Keratinocyte (primary cell): ENCODE results near the gene SLC34A2. TPM values are rescaled to one million over a fixed set of nuclear protein-coding genes. Genes with fewer than 3 reads are reported as not detected.

Experiments used
- DNase-seq: peaks from one replicate; pipeline ENCODE4 v3.0.0-alpha.2; 2011; ENCODE audit warnings: low read depth, missing footprints, low spot score
- FAIRE-seq: peaks from 2 replicates; lab custom pipeline; 2011; peaks lifted over from hg19 to GRCh38; lab: Jason Lieb, UNC
- H2AFZ ChIP-seq: 2 replicates; pipeline ENCODE4 v1.6.0; 2012; ENCODE audit warnings: low read length, control low read depth, inconsistent platforms; ENCODE audit not compliant: control insufficient read depth
- H3K27ac ChIP-seq: 2 replicates; pipeline ENCODE4 v1.5.1; 2011; ENCODE audit warnings: low read length; ENCODE audit not compliant: control insufficient read depth, insufficient read depth
- H3K27me3 ChIP-seq: 3 replicates; pipeline ENCODE4 v1.6.0; 2011; ENCODE audit warnings: low read length; ENCODE audit not compliant: control insufficient read depth, insufficient read depth; ENCODE audit errors: extremely low read depth
- H3K36me3 ChIP-seq, 2 experiments: 2 replicates in 1 of 2; 3 replicates in 1 of 2; pipeline ENCODE4 v1.5.1; 2011; ENCODE audit warnings: low read length in 2 of 2, mild to moderate bottlenecking in 1 of 2; ENCODE audit not compliant: control insufficient read depth in 2 of 2, insufficient read depth in 2 of 2; ENCODE audit errors: extremely low read depth in 1 of 2
- H3K4me1 ChIP-seq: 3 replicates; pipeline ENCODE4 v1.5.1; 2011; ENCODE audit warnings: low read length; ENCODE audit not compliant: control insufficient read depth, insufficient read depth; ENCODE audit errors: extremely low read depth
- H3K4me2 ChIP-seq: 3 replicates; pipeline ENCODE4 v1.6.0; 2011; ENCODE audit warnings: low read depth, low read length; ENCODE audit not compliant: control insufficient read depth, insufficient read depth; ENCODE audit errors: extremely low read depth
- H3K4me3 ChIP-seq, 3 experiments: fragments of 200-600 bp in 1 of 3; sonication (generic) in 1 of 3; 2 replicates in 2 of 3; 3 replicates in 1 of 3; pipeline ENCODE4 v1.5.1; 2011 to 2016; ENCODE audit warnings: low read length in 3 of 3, mild to moderate bottlenecking in 3 of 3, control low read depth in 2 of 3, inconsistent platforms in 1 of 3, low read depth in 1 of 3, mixed read lengths in 1 of 3, mixed run types in 1 of 3, moderate library complexity in 1 of 3; ENCODE audit not compliant: control insufficient read depth in 2 of 3, insufficient read depth in 2 of 3; ENCODE audit errors: extremely low read depth in 1 of 3
- H3K79me2 ChIP-seq: 2 replicates; pipeline ENCODE4 v1.6.0; 2012; ENCODE audit warnings: low read length; ENCODE audit not compliant: control insufficient read depth, insufficient read depth
- H3K9ac ChIP-seq: 3 replicates; pipeline ENCODE4 v1.6.0; 2011; ENCODE audit warnings: low read length; ENCODE audit not compliant: control insufficient read depth, insufficient read depth; ENCODE audit errors: extremely low read depth
- H3K9me1 ChIP-seq: 3 replicates; pipeline ENCODE4 v1.6.0; 2011; ENCODE audit warnings: low read length; ENCODE audit not compliant: control insufficient read depth, insufficient read depth; ENCODE audit errors: extremely low read depth
- H3K9me3 ChIP-seq: 2 replicates; pipeline ENCODE4 v1.5.1; 2012; ENCODE audit warnings: low read depth, low read length; ENCODE audit not compliant: control insufficient read depth
- H4K20me1 ChIP-seq: 3 replicates; pipeline ENCODE4 v1.6.0; 2011; ENCODE audit warnings: low read length; ENCODE audit not compliant: control insufficient read depth, insufficient read depth; ENCODE audit errors: extremely low read depth
- EZH2 ChIP-seq: IDR thresholded peaks from one replicate; pipeline ENCODE4 v1.6.1; 2012; ENCODE audit warnings: inconsistent platforms, mild to moderate bottlenecking, low read length, moderate library complexity
- dilution Hi-C: fragments of 300-500 bp; cut with MboI; formaldehyde crosslinking; loops from one replicate; pipeline ENCODE4 v1.7.0; 2020; ENCODE audit warnings: low sequenced_read_pairs; ENCODE audit not compliant: extremely low pct_ligation_motif_present
- polyA plus RNA-seq, 5 experiments: library from polyadenylated mRNA; depleted of rRNA in 3 of 5; stranded (reverse) in 3 of 5; stranded (forward) in 1 of 5; unstranded in 1 of 5; fragments of >200 nt; gene quantifications; 1 replicate in 1 of 5; 2 replicates in 3 of 5; 3 replicates in 1 of 5; pipeline versions ENCODE4 v1.2.1 to v1.2.3, GENCODE V29; 2011 to 2012; ENCODE audit warnings: missing spikeins in 2 of 5, low read depth in 1 of 5, low replicate concordance in 1 of 5
- TF ChIP-seq, protein P1 (sequence below), 3 experiments: IDR thresholded peaks in 1 of 3; conservative IDR thresholded peaks in 1 of 3; optimal IDR thresholded peaks in 1 of 3; 2 replicates in 2 of 3; 3 replicates in 1 of 3; pipeline versions ENCODE3 to v1.5.1; 2011; ENCODE audit warnings: low read length in 3 of 3, mild to moderate bottlenecking in 3 of 3, moderate library complexity in 2 of 3, control low read depth in 1 of 3, inconsistent platforms in 1 of 3; ENCODE audit not compliant: insufficient read depth in 2 of 3; ENCODE audit errors: extremely low read depth in 1 of 3

Gene SLC34A2
- polyA plus RNA-seq, 1 donor (not counting 4 experiments of a cell fraction or from before 2014, with no cell fraction given) = not detected

DNA sequence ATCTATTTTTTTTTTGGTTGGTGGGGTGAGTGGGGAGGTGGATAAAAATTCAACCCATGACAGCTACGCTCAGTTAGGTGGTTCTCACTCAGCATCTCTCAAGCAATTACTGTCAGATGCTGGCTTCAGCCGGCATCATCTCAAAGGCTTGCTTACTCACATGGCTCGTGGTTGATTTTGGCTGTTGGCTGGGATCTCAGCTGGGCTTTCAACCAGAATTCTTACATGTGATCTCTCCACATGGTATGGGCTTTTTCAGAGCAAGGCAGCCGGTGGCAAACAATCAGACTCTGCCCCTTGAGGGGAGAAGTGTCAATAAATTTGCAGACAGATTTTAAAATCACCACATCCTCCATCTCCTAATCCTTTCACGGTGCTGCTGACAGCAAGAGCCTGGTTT lies 47.2 kb downstream of the SLC34A2 start:
- no peak for DNase-seq
- no peaks in the 10 kb centered on the region for H3K9me1 ChIP-seq
- dilution Hi-C loops = no loop called here

GRCh38 chr4:25703731-25704388 lies 48.2 kb downstream of the SLC34A2 start:
- TF ChIP-seq, protein P1, sequence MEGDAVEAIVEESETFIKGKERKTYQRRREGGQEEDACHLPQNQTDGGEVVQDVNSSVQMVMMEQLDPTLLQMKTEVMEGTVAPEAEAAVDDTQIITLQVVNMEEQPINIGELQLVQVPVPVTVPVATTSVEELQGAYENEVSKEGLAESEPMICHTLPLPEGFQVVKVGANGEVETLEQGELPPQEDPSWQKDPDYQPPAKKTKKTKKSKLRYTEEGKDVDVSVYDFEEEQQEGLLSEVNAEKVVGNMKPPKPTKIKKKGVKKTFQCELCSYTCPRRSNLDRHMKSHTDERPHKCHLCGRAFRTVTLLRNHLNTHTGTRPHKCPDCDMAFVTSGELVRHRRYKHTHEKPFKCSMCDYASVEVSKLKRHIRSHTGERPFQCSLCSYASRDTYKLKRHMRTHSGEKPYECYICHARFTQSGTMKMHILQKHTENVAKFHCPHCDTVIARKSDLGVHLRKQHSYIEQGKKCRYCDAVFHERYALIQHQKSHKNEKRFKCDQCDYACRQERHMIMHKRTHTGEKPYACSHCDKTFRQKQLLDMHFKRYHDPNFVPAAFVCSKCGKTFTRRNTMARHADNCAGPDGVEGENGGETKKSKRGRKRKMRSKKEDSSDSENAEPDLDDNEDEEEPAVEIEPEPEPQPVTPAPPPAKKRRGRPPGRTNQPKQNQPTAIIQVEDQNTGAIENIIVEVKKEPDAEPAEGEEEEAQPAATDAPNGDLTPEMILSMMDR (optimal IDR thresholded peaks at IDR 0.05 in 1 of 3, IDR thresholded peaks at IDR 0.05 in 1 of 3, conservative IDR thresholded peaks at IDR 0.05 in 1 of 3; ENCODE audit: extremely low read depth in 1 of 3, insufficient read depth in 2 of 3, low read length in 3 of 3) = no peak
- no peak for TF ChIP-seq EZH2
- H3K4me3 ChIP-seq = no peak overlapping the region
- no peaks in the 10 kb centered on the region for H4K20me1 ChIP-seq
- H3K27me3 ChIP-seq = no peaks in the 10 kb centered on the region
- H3K4me1 ChIP-seq = no peaks in the 10 kb centered on the region
- DNase-seq = no peak
- no peak overlapping the region for H3K9ac ChIP-seq
- H2AFZ ChIP-seq = no peak overlapping the region
- no peaks in the 10 kb centered on the region for H3K79me2 ChIP-seq
- H3K4me2 ChIP-seq = no peak overlapping the region
- no peak for FAIRE-seq
- H3K27ac ChIP-seq = no peak overlapping the region
- no peaks in the 10 kb centered on the region for H3K36me3 ChIP-seq
- H3K9me3 ChIP-seq = no peaks in the 10 kb centered on the region
- no peaks in the 10 kb centered on the region for H3K9me1 ChIP-seq
- dilution Hi-C loops = no loop called here

More for the DNA sequence above, 47.2 kb downstream of the SLC34A2 start:
- H3K27ac ChIP-seq = no peak overlapping the region
- no peak overlapping the region for H3K9ac ChIP-seq
- no peaks in the 10 kb centered on the region for H3K79me2 ChIP-seq
- H3K36me3 ChIP-seq = no peaks in the 10 kb centered on the region
- TF ChIP-seq, protein P1 (optimal IDR thresholded peaks at IDR 0.05 in 1 of 3, IDR thresholded peaks at IDR 0.05 in 1 of 3, conservative IDR thresholded peaks at IDR 0.05 in 1 of 3; ENCODE audit: extremely low read depth in 1 of 3, insufficient read depth in 2 of 3, low read length in 3 of 3) = no peak
- TF ChIP-seq EZH2 = no peak
- H2AFZ ChIP-seq = no peak overlapping the region
- H3K4me2 ChIP-seq = no peak overlapping the region
- no peak overlapping the region for H3K4me3 ChIP-seq
- no peaks in the 10 kb centered on the region for H3K27me3 ChIP-seq
- no peaks in the 10 kb centered on the region for H4K20me1 ChIP-seq
- H3K9me3 ChIP-seq = no peaks in the 10 kb centered on the region
- FAIRE-seq = no peak
- H3K4me1 ChIP-seq = no peaks in the 10 kb centered on the region
